Nephron progenitor cell (in vitro differentiated cells): Measurements from ENCODE around the gene ZNF526.
A peak's percentile ranks its signal among the peaks of the same experiment; 100 is the strongest.

ENCODE experiments used
- DNase-seq: peaks from one replicate; pipeline ENCODE4 v3.0.0; 2021
- H3K27ac Mint-ChIP-seq: 2 replicates; pipeline ENCODE4 v1.8.0; 2021; ENCODE audit warnings: mild to moderate bottlenecking, moderate library complexity, mixed read lengths
- H3K27me3 Mint-ChIP-seq: 2 replicates; pipeline ENCODE4 v1.8.0; 2021; ENCODE audit warnings: mild to moderate bottlenecking, low read depth, mixed read lengths; ENCODE audit not compliant: poor library complexity
- H3K36me3 Mint-ChIP-seq: 2 replicates; pipeline ENCODE4 v1.8.0; 2021; ENCODE audit warnings: low read depth, mixed read lengths
- H3K4me1 Mint-ChIP-seq: 2 replicates; pipeline ENCODE4 v1.8.0; 2021; ENCODE audit warnings: mixed read lengths
- H3K4me3 Mint-ChIP-seq: 2 replicates; pipeline ENCODE4 v1.8.0; 2021; ENCODE audit warnings: mild to moderate bottlenecking, moderate library complexity, mixed read lengths
- H3K9me3 Mint-ChIP-seq: 2 replicates; pipeline ENCODE4 v1.8.0; 2021; ENCODE audit warnings: mild to moderate bottlenecking, moderate library complexity, mixed read lengths
- TF ChIP-seq, protein P1 (sequence below): fragments of 200-600 bp; sonication (generic); IDR thresholded peaks from 2 replicates; pipeline ENCODE4 v1.5.0; 2021; ENCODE audit warnings: antibody characterized with exemption

Gene ZNF526

DNA sequence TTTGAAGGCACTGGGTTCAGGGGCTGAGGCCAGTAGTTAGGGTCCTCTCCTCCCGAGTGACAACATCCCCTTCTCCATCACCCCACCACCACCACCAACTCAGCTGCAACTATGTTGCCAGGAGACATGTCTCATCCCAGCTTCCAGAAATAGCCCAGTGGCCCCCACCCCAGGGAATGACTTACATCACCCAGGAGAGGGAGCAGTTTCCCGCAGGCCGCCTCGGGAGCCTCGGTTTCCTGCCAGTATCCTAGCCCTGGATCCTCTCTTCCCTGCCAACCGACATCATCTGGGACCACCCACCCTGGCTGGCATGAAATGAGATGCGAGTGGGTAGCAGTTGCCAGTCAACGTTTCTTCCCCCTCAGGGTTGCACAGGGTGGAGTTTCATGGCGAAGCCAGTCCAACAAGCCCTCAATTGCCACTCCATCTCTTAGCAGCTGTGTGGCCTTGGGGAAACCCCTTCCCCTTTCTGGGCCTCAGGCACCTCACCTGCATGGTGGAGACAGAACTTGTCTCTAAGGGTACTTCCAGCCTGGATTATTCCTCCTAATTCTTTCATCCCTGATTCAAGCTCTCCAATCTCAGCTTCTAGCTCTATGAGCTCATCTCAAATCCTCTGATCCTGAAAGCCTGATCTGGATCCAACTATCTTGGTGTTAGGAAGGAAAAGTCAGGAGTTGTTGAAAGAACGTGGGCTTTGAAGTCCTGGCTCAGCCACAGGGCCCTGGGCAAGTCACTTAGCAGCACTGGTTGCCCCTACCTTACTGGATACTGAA lies 26.2 kb downstream of the ZNF526 start:
- H3K4me3 Mint-ChIP-seq: no peak overlapping the region
- peak; percentile 47 for DNase-seq
- H3K36me3 Mint-ChIP-seq: no peaks in the 10 kb centered on the region
- no peaks in the 10 kb centered on the region for H3K9me3 Mint-ChIP-seq
- TF ChIP-seq, protein P1, sequence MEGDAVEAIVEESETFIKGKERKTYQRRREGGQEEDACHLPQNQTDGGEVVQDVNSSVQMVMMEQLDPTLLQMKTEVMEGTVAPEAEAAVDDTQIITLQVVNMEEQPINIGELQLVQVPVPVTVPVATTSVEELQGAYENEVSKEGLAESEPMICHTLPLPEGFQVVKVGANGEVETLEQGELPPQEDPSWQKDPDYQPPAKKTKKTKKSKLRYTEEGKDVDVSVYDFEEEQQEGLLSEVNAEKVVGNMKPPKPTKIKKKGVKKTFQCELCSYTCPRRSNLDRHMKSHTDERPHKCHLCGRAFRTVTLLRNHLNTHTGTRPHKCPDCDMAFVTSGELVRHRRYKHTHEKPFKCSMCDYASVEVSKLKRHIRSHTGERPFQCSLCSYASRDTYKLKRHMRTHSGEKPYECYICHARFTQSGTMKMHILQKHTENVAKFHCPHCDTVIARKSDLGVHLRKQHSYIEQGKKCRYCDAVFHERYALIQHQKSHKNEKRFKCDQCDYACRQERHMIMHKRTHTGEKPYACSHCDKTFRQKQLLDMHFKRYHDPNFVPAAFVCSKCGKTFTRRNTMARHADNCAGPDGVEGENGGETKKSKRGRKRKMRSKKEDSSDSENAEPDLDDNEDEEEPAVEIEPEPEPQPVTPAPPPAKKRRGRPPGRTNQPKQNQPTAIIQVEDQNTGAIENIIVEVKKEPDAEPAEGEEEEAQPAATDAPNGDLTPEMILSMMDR: no peak
- H3K27me3 Mint-ChIP-seq: peaks cover 7% of the 10 kb centered on the region
- H3K27ac Mint-ChIP-seq: peak overlapping the region; percentile 96
- H3K4me1 Mint-ChIP-seq: peaks cover 54% of the 10 kb centered on the region

DNA sequence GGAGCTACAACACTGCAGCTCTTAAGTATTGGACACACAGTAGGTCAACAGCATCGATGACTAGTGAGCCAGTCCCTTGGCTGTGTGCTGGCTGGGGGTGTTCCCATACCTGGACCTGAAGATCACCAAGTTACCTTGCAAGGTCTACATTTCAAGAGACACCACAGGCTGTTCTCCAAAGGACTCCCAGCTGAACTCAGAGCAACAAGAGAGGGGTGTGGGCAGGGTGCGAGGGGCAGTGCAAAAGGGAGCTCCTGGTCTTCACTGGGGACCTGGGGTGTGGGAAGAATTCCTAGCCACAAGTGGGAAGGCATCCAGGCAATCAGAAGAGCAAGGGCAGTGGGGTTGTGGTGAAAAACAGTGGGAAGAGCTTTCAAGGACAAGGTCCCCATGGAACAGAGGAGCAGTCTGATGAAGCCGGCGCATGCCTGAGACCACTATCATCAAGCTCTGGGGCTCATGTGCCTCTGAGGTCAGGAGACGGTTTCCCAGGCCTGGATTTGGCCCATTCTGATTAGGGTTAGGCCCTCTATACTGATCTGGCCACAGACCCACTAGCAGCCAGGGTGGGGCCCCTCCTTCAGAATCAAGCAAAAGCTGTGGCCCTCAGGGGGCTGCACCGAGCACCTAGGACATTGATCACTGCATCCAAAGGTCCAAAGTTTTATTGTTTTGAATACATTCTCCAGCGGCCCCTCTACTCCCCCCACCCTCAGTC lies 27.0 kb downstream of the ZNF526 start:
- TF ChIP-seq, protein P1: no peak
- Mint-ChIP-seq H3K4me1 (peaks cover 56% of the 10 kb centered on the region), H3K9me3 (no peaks in the 10 kb centered on the region), H3K27me3 (peaks cover 7% of the 10 kb centered on the region), H3K4me3 (no peak overlapping the region), H3K36me3 (peaks cover 5% of the 10 kb centered on the region), H3K27ac (peak overlapping the region; percentile 96)
- no peak for DNase-seq

DNA sequence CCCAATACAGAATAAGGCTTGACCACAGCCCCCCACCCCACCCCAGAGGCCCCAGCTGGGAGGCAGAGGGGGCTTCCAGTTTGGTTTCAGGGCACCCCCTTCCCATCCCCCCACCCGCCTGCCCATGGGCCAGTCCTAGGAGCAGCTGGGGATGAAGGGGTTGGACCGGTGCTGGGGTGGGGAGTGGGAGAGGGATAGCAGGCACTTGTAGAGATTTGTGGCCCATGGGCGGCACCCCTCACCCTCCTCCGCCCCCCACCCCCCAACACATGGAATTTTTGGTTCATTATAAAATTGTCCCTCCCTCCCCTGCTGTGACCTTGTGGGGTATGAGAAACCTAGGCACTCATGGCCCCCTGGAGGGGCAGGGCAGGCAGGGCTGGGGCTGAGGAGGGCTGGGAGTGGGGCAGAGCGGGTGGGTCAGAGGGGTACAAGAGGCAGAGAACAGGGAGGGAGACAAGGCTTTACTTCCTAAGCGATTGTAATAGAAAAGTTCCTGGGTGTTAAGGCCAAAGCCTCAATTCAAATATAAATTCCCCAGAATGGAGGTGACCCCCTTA lies 27.6 kb downstream of the ZNF526 start:
- Mint-ChIP-seq H3K27ac (no peak overlapping the region), H3K9me3 (no peaks in the 10 kb centered on the region), H3K4me3 (no peak overlapping the region), H3K36me3 (peaks cover 5% of the 10 kb centered on the region), H3K27me3 (peaks cover 6% of the 10 kb centered on the region), H3K4me1 (peaks cover 62% of the 10 kb centered on the region)
- TF ChIP-seq, protein P1: no peak
- DNase-seq: no peak

DNA sequence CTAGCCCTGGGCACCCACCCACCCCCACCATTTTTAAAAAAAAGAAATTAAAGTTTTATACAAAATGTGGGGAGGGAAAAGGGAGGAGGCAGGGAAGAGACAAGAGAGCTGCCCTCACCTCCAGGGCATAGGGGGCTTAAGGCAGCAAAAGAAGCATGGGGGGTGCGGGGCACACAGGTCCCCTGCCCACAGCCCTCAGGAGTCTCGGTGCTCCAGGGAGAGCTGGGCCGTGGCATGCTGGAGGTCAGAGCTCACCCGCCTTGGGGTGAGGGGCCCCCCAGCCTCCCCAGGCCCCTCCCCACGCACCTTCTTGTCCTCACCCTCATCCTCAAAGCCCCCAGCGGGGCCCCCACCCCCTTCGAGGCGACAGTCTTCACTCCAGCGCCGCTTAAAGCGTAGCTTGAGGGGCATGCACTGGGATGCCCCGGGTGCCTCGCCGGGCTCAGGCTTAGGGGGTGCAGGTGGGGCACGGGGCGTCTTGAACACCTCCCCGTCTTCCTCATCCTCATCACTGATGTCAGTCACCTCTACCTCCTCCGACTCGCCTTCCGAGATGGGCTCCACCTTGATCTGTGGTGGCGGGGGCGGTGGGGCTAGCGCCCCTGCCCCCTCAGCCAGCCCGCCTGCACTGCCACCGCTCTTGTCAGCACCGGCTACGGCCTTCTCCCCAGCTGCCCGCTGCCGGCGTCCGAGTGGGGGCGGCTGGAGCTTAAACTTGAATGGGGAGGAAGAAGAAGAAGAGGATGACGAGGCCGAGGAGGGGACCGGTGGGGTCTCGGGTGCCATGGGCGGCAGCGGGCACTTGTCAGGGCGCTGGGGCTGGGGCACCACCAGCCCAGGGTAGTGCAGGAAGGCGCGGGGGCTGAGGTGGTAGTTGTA lies 28.4 kb downstream of the ZNF526 start:
- TF ChIP-seq, protein P1: no peak
- H3K4me3 Mint-ChIP-seq: no peak overlapping the region
- H3K27me3 Mint-ChIP-seq: no peaks in the 10 kb centered on the region
- peaks cover 5% of the 10 kb centered on the region for H3K36me3 Mint-ChIP-seq
- no peak overlapping the region for H3K27ac Mint-ChIP-seq
- no peaks in the 10 kb centered on the region for H3K9me3 Mint-ChIP-seq
- DNase-seq: no peak
- peaks cover 60% of the 10 kb centered on the region for H3K4me1 Mint-ChIP-seq

DNA sequence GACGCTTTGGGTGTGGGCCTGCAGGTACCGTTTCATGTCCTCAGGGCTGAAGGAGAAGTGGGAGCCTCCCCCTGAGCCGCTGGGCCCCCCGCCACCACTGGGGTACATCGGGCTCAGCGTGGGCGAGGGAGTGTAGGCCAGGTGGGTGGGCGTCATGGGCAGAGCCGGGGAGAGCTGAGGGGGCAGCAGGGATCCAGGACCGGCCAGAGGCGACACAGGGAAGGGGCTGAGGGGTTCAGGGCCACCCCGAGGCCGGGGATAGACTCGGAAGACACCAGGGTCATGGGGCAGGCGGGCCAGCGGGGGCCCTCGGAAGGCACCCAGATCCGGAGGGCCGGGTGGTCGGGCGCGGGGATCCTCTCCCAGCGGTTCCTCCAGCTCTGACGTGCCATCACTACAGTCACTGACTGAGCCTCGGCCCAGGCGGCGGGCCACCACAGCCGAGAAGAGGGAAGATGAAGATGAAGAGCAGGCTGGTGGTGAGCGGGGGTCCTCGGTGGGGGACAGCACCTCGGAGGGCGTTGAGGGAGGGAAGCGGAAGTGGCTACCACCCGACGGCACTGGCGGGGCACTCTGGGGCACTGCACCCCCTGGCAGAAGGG lies 29.1 kb downstream of the ZNF526 start:
- H3K4me1 Mint-ChIP-seq: peaks cover 57% of the 10 kb centered on the region
- DNase-seq: no peak
- H3K27ac Mint-ChIP-seq: peak overlapping the region; percentile 54
- H3K4me3 Mint-ChIP-seq: no peak overlapping the region
- H3K36me3 Mint-ChIP-seq: peaks cover 5% of the 10 kb centered on the region
- H3K27me3 Mint-ChIP-seq: no peaks in the 10 kb centered on the region
- TF ChIP-seq, protein P1: no peak
- no peaks in the 10 kb centered on the region for H3K9me3 Mint-ChIP-seq
